ENCODE data around the gene TBC1D22A. TPM values are rescaled to one million over a fixed set of nuclear protein-coding genes. Genes with fewer than 3 reads are reported as not detected.

The TBC1D22A gene
- total RNA-seq, 6 donors from 2014 or later = 27.1 to 48.2 (median 35.3) TPM

DNA sequence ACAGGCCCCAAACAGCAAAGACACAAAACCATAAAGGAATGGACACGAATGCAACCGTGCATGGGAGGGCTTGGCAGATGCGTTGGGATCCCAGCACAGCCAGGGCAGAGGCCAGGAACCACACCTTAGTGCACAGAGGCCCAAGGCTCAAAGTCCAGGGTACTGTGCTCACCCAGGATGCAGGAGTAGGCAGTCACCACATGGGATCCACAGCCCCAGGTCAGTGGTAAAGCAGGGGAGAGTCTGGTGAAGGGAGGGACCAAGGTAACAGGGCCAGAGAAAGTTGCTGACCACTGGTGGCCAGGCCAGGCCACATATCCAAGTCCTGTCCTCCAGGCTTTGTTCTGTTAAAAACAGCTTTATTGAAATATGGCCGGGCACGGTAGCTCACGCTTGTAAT, 17.9 kb upstream of the TBC1D22A start:
- no peaks in the 10 kb centered on the region for H3K36me3 ChIP-seq
- TF ChIP-seq EP300 (IDR thresholded peaks at IDR 0.05) (no peak), POLR2A (IDR thresholded peaks at IDR 0.05) (no peak), POLR2AphosphoS5 (IDR thresholded peaks at IDR 0.05) (no peak)
- TF ChIP-seq, protein P1, sequence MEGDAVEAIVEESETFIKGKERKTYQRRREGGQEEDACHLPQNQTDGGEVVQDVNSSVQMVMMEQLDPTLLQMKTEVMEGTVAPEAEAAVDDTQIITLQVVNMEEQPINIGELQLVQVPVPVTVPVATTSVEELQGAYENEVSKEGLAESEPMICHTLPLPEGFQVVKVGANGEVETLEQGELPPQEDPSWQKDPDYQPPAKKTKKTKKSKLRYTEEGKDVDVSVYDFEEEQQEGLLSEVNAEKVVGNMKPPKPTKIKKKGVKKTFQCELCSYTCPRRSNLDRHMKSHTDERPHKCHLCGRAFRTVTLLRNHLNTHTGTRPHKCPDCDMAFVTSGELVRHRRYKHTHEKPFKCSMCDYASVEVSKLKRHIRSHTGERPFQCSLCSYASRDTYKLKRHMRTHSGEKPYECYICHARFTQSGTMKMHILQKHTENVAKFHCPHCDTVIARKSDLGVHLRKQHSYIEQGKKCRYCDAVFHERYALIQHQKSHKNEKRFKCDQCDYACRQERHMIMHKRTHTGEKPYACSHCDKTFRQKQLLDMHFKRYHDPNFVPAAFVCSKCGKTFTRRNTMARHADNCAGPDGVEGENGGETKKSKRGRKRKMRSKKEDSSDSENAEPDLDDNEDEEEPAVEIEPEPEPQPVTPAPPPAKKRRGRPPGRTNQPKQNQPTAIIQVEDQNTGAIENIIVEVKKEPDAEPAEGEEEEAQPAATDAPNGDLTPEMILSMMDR (IDR thresholded peaks at IDR 0.05) = no peak
- no peak overlapping the region for H3K27ac ChIP-seq
- H3K4me3 ChIP-seq = no peak overlapping the region
- H3K9me3 ChIP-seq = no peaks in the 10 kb centered on the region
- DNase-seq = no peak
- no peaks in the 10 kb centered on the region for H3K27me3 ChIP-seq
- 88 to 91% methylated on average over 6 of the region's 6 CpGs for WGBS, 2 donors
- ATAC-seq (ENCODE audit: low FRiP score in 2 of 2) = no peak
- peaks cover 12 to 18% (median 15%) of the 10 kb centered on the region in 4 donors for H3K4me1 ChIP-seq

DNA sequence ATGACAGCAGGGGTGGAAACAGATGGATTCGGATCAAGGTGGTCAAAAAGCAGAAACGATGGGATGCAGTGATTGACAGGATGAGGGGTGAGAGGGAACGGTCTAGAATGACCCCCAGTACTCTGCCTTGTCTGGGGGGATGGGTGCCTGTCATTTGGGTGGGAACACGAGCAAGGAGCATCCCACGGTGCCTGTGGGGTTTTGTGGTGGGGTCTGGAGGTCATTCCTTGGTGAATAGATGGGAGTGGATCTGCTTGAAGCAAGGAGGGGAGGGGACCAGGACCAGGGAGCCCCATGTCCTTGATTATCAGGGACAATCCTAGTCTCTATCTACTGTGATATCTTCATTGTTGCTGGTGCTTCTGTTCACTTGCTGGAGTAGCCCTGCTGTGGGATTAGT, 16.3 kb upstream of the TBC1D22A start:
- Histone ChIP-seq H3K4me3 (no peak overlapping the region), H3K4me1 (peaks cover 26 to 33% (median 30%) of the 10 kb centered on the region in 4 donors), H3K9me3 (no peaks in the 10 kb centered on the region), H3K27me3 (no peaks in the 10 kb centered on the region), H3K27ac (no peak overlapping the region), H3K36me3 (no peaks in the 10 kb centered on the region)
- ATAC-seq (ENCODE audit: low FRiP score in 2 of 2) (no peak), DNase-seq (no peak)
- 75 to 81% methylated on average over 5 of the region's 5 CpGs for WGBS, 2 donors
- TF ChIP-seq, protein P1 (IDR thresholded peaks at IDR 0.05) = no peak
- TF ChIP-seq POLR2A (IDR thresholded peaks at IDR 0.05) (no peak), POLR2AphosphoS5 (IDR thresholded peaks at IDR 0.05) (no peak), EP300 (IDR thresholded peaks at IDR 0.05) (no peak)

DNA sequence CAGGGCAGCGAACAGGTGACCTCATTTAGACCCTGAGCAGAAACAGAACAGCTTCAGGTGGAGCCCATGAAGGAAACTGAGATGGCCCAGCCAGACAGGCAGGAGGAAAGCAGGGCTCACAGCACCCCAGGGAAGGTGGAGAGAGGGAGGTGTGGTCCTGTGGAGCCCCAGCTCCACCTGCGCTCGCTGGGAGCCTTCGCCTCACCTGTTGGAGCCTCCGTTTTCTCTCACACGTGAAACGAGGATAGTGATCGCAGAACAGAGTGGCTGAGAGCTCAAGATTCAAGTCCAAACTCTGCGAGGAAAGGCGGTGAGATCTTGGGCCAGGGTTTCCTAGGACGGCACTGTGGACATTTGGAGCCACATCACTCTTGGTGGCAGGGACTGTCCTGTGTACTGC, 15.8 kb upstream of the TBC1D22A start:
- H3K27ac ChIP-seq = no peak overlapping the region
- peaks cover 30 to 38% (median 34%) of the 10 kb centered on the region in 4 donors for H3K4me1 ChIP-seq
- no peaks in the 10 kb centered on the region for H3K27me3 ChIP-seq
- H3K4me3 ChIP-seq = no peak overlapping the region
- TF ChIP-seq POLR2A (IDR thresholded peaks at IDR 0.05) (no peak), EP300 (IDR thresholded peaks at IDR 0.05) (no peak), POLR2AphosphoS5 (IDR thresholded peaks at IDR 0.05) (no peak)
- TF ChIP-seq, protein P1 (IDR thresholded peaks at IDR 0.05) = no peak
- H3K36me3 ChIP-seq = no peaks in the 10 kb centered on the region
- WGBS, 2 donors = 85% methylated on average over 8 to 11 of the region's 11 CpGs
- no peaks in the 10 kb centered on the region for H3K9me3 ChIP-seq
- ATAC-seq (ENCODE audit: low FRiP score in 2 of 2) (no peak), DNase-seq (no peak)

DNA sequence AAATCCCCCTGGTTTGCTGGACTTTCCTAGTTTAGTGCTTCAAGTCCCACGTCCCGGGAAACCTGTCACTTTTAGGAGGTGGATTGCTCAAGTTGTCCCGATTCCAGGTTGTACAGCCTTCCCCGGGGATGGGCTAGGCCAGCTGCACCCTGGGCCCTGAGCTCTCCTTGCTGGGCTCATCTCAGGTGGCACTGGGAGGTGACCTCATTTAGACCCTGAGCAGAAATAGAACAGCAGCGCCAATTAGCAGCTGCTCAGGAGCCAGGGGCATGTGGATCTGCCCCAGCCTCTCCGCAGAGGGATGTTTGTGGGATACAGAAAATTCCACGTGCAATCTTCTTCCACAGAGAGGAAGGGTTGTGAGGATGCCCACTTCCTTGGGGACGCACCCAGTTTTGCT, 14.8 kb upstream of the TBC1D22A start:
- H3K4me1 ChIP-seq = peaks cover 30 to 38% (median 32%) of the 10 kb centered on the region in 4 donors
- H3K27ac ChIP-seq = no peak overlapping the region
- ATAC-seq (ENCODE audit: low FRiP score in 2 of 2) (no peak), DNase-seq (no peak)
- no peaks in the 10 kb centered on the region for H3K27me3 ChIP-seq
- H3K4me3 ChIP-seq = no peak overlapping the region
- H3K9me3 ChIP-seq = no peaks in the 10 kb centered on the region
- WGBS, 2 donors = 80 to 83% methylated on average over 8 of the region's 8 CpGs
- TF ChIP-seq EP300 (IDR thresholded peaks at IDR 0.05) = no peak
- TF ChIP-seq, protein P1 (IDR thresholded peaks at IDR 0.05) = no peak
- TF ChIP-seq POLR2AphosphoS5 (IDR thresholded peaks at IDR 0.05) = no peak
- TF ChIP-seq POLR2A (IDR thresholded peaks at IDR 0.05) = no peak
- no peaks in the 10 kb centered on the region for H3K36me3 ChIP-seq

DNA sequence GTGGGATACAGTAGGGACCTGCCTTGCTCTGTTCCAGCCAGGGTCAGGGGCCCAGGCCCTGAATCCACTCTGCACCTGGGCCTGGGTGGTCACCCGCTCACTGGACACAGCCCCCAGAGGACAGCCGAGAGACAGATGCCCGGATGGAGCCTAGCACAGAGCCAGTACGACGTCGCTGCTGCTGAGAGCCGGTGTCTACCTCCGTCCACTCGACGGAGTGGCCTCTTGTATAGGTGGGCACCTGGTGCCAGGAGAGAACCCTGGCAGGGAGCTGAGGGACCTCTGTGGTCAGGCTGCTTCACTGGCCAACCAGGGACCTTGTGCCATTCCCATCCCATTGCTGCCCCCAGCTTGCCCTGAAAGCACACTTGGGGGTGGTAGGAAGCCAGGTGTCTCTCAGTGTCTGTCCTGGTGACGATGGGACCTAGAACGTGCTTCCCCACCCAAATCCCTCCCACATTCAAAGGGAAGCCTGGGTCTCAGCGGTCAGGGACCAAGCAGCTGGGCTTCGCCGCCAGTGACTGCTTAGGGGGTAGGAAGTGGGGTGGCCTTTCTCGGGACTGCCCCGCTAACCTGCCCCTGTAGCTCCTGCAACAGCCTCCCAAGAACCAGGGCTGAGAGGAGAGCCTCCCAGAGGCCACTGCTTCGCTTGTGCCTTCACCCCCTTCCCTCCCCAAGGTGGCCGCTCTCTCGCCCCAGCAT, 14.1 kb upstream of the TBC1D22A start:
- Histone ChIP-seq H3K4me3 (no peak overlapping the region), H3K4me1 (peaks cover 34 to 42% (median 37%) of the 10 kb centered on the region in 4 donors), H3K36me3 (no peaks in the 10 kb centered on the region), H3K27ac (peak overlapping the region in 2 of 4 donors; percentile 60 to 70), H3K9me3 (no peaks in the 10 kb centered on the region), H3K27me3 (no peaks in the 10 kb centered on the region)
- DNase-seq (peak in 1 of 2 donors; percentile 32), ATAC-seq (ENCODE audit: low FRiP score in 2 of 2) (no peak)
- no peak for TF ChIP-seq POLR2AphosphoS5 (IDR thresholded peaks at IDR 0.05)
- no peak for TF ChIP-seq POLR2A (IDR thresholded peaks at IDR 0.05)
- TF ChIP-seq, protein P1 (IDR thresholded peaks at IDR 0.05) = no peak
- no peak for TF ChIP-seq EP300 (IDR thresholded peaks at IDR 0.05)
- 90 to 95% methylated on average over 4 to 20 of the region's 20 CpGs for WGBS, 2 donors

Measured in upper lobe of left lung (tissue), 6 donors.